GM19099 (cell line): ENCODE data around the gene MIEF2.

ENCODE experiments used
- POLR2A ChIP-seq: IDR thresholded peaks from 3 replicates; pipeline ENCODE4 v1.6.1; 2011; ENCODE audit warnings: low read depth; ENCODE audit not compliant: insufficient read length; ENCODE audit errors: extremely low read depth

Gene MIEF2

DNA sequence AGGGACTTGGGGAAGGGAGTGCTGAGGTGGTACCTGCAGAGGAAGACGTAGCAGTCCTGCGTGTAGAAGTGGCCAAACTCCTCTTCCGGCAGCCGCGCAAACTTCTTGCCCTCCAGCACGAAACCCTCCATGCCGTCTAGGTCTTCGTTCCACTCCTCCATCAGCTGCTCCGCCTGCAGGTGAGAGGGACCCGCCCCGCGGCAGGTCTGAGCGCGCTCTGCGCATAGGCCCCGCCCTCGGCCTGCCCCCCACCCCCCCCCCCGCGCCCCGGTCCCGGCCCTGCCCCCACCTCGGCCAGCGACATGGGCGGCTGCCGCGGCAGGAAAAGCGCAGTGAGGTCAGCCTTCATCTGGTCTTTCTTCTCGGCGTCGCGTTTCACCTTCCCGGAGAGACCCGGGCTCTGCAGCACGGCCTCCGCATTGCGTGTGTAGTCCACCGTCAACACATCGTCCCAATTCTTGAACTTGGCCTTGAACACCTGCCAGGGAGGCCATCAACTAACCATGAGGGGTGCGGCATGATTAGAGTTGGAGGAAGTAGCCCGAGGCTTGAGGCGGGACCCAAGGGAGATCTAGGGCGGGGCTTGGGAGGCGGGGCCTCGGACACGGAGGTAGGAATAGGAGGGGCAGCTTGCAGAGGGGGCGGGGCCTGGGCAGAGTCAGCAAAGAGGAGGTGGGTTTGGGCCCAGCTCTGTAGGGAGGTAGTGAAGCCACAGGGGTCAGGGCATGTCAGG is 13.4 kb upstream of the MIEF2 start:
- TF ChIP-seq POLR2A = no peak

- no peak for TF ChIP-seq POLR2A
These were observed 12.9 kb upstream of the MIEF2 start for GRCh38 chr17:18247613-18248001.

- no peak for TF ChIP-seq POLR2A
These were observed 12.1 kb upstream of the MIEF2 start for GRCh38 chr17:18248300-18248731.

DNA sequence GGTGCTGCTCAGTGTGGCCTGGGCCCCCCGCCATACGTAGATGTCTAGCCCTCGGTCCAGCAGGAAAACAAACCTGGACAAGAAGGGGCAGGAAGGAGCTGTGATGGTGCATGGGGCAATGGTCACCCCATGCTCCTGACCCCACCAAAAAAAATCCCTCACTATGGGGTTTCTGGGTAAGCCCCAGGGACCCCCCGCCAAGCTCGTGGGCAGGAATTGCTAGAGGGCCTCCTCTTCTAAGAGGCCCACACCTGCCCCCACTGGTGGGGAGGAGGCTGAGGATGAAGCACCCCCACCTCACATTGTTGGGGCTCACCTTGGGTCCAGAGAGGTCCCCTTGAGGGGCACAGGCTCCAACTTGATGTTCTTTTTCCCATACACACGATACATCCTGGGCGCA is 11.7 kb upstream of the MIEF2 start:
- no peak for TF ChIP-seq POLR2A

DNA sequence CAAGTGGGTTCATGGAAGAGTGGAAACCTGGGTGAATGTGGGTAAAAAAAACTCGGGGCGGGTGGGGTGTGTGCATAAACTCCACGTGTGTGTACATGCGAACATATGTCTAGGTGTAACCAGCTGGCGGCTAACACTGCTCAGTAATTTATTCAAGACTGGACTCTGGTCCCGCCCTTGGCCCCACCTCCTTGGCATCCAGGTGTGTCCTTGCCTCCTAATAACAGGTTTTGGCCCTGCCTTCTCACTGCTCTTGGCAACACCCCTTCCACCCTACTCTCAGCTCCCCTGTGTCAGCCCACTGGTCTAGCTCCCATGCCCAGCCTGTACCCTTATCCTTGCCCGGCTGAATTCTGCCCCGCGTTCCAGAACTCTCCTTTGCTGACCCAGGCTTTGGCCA is 10.2 kb upstream of the MIEF2 start:
- TF ChIP-seq POLR2A = no peak

- TF ChIP-seq POLR2A = no peak
These were observed 9.8 kb upstream of the MIEF2 start for GRCh38 chr17:18250708-18251107.

DNA sequence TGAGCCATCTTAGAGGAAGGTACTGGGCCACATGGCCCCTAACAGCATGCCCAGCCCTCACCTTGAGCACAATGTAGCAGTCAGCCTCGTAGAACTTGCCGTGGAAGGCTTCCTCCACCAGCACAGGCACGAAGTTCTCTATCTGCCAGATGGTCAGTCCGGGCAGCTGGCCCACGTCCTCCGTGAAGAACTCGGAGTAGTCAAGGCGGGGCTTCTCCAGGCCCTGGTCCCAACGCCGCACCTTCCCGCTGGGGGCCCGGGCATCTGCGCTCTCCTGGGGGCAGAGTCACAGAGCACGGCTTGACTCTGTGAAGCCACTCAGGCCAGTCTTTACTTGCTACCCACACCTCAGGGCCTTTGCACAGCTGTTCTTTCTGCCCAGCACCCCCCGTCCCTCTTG is 9.3 kb upstream of the MIEF2 start:
- TF ChIP-seq POLR2A = no peak

- no peak for TF ChIP-seq POLR2A
These were observed 8.3 kb upstream of the MIEF2 start for GRCh38 chr17:18252160-18252559.

DNA sequence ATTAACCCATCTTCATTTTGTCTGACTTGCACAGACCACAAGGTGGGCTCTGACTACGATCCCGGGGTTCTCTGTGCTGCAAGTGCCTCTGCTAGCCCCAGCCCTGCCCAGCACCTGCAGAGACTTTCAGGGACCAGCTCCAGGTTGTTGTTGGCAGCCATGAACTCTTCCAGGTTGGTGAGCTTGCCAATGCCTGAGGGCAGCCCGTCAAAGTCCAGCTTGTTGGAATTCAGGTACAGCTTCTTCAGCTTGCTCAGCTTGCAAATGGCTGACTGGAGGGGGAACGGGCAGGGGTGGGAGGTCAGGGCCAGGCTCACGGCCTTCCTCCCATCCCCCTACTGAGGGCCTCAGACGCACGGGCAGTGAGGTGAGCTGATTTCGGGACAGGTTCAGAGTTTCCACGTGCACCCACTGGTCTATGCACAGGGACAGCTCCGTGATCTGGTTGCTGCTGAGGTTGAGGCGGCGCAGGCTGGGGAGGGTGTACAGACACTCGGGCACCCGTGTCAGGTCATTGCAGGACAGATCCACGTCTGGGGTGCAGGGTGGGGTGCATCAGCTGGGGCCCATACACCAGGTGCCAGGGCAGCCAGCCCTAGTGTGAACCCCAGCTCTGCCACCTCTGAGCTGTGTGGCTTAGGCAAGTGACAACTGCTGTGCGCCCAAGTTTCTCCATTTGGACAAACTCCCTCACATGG is 7.1 kb upstream of the MIEF2 start:
- no peak for TF ChIP-seq POLR2A

DNA sequence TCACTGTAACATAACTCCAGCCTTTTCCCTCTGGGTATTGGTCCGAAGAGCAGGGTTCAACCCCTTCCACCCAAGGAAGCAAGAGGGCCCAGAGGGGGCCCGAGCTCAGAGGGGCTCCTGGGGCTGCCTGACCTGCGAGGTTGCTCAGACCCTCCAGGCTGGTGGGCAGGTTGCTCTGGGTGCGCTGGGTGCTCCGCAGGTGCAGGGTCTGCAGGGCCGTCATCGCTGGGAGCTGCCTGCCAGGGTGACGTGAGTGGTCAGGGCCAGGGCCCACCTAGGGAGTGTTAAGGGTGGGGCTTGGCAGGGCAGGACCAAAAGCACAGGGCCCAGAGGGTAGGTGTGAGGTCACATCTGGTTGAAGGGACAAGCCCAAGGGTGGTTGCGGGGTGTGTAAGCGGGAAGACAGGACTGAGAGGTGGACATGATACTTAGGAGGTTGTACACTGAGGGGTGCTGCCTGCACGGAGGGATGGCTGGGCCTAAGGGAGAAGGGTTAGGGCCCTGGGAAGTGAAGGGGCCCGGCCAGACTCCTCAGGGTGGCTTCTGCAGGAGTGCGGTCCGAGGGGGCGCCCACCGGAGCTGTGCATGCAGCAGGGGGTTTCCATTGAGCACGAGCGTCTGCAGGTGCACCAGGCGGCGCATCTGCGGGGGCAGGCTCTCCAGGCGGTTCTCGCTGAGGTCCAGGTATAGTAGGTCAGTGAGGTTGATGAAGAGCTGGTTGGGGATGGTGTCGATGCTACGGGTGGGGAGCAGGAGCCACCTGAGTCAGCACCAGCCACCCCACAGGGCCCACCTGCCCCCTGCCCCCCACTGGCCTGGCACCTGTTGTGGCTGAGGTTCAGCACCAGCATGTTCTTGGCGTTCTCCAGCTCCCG is 6.3 kb upstream of the MIEF2 start:
- TF ChIP-seq POLR2A = no peak

DNA sequence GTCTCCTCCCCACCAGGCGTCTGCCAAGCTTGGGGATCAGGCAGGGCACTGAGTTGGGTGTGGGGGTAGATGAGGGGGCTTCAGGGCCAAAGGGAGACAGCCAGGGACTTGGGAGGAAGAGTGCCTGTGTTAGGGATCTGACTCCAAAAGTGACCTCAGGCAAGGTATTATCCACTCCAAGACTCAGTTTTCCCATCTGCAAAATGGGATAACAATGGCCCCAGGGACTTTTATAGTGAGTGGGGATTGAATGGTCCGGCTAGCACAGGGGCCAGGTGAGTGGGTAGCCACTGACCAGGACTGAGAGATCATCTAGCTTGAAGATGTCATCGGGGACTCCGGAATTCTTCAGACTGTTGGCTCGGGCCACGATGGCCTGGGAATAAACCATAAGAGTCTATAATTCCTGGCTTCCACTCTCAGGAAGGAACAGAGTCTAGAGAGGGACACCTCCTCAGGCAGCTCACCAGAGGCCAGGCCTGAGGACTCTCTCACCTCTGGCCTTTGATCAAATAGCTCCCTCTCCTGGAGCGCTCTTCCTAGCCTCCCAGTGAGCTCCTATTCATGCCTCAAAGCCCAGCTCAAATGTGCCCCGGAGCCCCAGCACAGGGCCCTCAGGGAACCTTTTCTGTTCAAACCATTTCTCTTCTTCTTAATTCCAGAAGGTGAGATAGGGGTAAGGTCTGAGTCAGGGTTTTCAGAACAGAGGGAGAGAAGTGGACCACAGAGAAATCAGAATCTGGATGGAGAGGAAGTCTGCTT is 5.4 kb upstream of the MIEF2 start:
- no peak for TF ChIP-seq POLR2A

- no peak for TF ChIP-seq POLR2A
These were observed 4.1 kb upstream of the MIEF2 start for GRCh38 chr17:18256351-18256750.

DNA sequence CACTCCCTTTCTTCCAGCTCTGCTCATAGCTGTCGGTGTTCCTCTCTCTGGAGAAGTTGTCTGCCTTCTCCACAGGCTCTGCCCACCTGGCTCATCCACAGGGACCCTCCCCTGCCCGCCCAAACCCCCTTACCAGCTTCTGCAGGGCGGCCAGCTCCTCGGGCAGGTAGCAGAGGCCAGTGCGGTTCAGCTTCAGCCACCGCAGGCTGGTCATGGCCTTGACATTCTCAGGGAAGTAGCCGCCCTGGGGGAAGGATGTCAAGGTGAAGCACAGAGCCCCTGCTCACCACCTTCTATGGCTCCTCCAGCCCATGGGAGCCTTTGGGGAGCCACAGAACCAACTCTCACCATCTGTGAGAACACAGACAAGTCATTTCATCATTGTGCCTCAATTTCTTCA is 3.7 kb upstream of the MIEF2 start:
- no peak for TF ChIP-seq POLR2A

GRCh38 chr17:18257268-18257981 is 3.0 kb upstream of the MIEF2 start:
- TF ChIP-seq POLR2A = no peak
